Lung (tissue), 12 donors: ENCODE measurements around the gene TMEM62. TPM values are rescaled to one million over a fixed set of nuclear protein-coding genes. Genes with fewer than 3 reads are reported as not detected.
A peak's percentile ranks its signal among the peaks of the same experiment; 100 is the strongest.

ENCODE experiments used
- ATAC-seq: fragments of 200-7000 bp; cut with Tn5 transposase; one replicate; pipeline ENCODE4 v1.9.1; 2020; ENCODE audit warnings: moderate number of reproducible peaks; ENCODE audit not compliant: insufficient read depth, low FRiP score
- DNase-seq, 3 donors: peaks; one replicate each; pipeline ENCODE4 v3.0.0-alpha.2; 2013 to 2017
- H3K27ac ChIP-seq, 2 donors: one replicate each; pipeline ENCODE4 v1.5.1; 2013; ENCODE audit warnings: mild to moderate bottlenecking in 2 of 2, moderate library complexity in 2 of 2, control low read depth in 1 of 2, inconsistent platforms in 1 of 2, low read depth in 1 of 2, low read length in 1 of 2
- H3K27me3 ChIP-seq, 3 donors: one replicate each; pipeline ENCODE4 v1.5.1; 2013; ENCODE audit warnings: low read length in 2 of 3; ENCODE audit not compliant: control insufficient read depth in 3 of 3, insufficient read depth in 3 of 3
- H3K36me3 ChIP-seq, 4 donors: one replicate each; pipeline ENCODE4 v1.5.1; 2013; ENCODE audit warnings: low read length in 4 of 4, mild to moderate bottlenecking in 1 of 4, moderate library complexity in 1 of 4; ENCODE audit not compliant: control insufficient read depth in 4 of 4, insufficient read depth in 4 of 4
- H3K4me1 ChIP-seq, 5 donors: one replicate each; pipeline ENCODE4 v1.5.1; 2013; ENCODE audit warnings: low read length in 5 of 5, mild to moderate bottlenecking in 2 of 5, moderate library complexity in 1 of 5; ENCODE audit not compliant: control insufficient read depth in 5 of 5, insufficient read depth in 5 of 5
- H3K4me3 ChIP-seq: one replicate; pipeline ENCODE4 v1.5.1; 2013; ENCODE audit warnings: mild to moderate bottlenecking, control low read depth, moderate library complexity
- H3K9ac ChIP-seq, 2 donors: one replicate each; pipeline ENCODE4 v1.5.1; 2013; ENCODE audit warnings: low read length in 2 of 2, control low read depth in 1 of 2; ENCODE audit not compliant: insufficient read depth in 1 of 2
- H3K9me3 ChIP-seq, 4 donors: one replicate each; pipeline ENCODE4 v1.5.1; 2013; ENCODE audit warnings: low read length in 3 of 4, mild to moderate bottlenecking in 1 of 4, moderate library complexity in 1 of 4; ENCODE audit not compliant: control insufficient read depth in 4 of 4, insufficient read depth in 3 of 4
- WGBS, 2 donors: extraction: QIAGEN DNeasy Blood & Tissue Kit; methylation state at CpG; one replicate each; pipeline ENCODE4 v1.1.7; 2013; 5-methylcytosine and 5-hydroxymethylcytosine counted together
- polyA plus RNA-seq, 2 donors: library from polyadenylated mRNA; stranded (reverse); fragments of 200-250 nt; gene quantifications; one replicate each; pipeline ENCODE4 v1.2.1, GENCODE V29; 2013
- total RNA-seq, 2 donors: library from RNA; depleted of rRNA in 1 of 2; stranded (reverse); fragments of >200 nt in 1 of 2; gene quantifications; one replicate each; pipeline ENCODE4 v1.2.1, GENCODE V29; 2014 to 2021
- TF ChIP-seq, protein P1 (sequence below): IDR thresholded peaks from 2 replicates; pipeline ENCODE4 v1.5.1; 2012; ENCODE audit warnings: mild to moderate bottlenecking; ENCODE audit errors: control extremely low read depth, extremely low read depth
- donor health status: control.
- donor health status: control.
- donor health status: Bipolar disorder and iron deficiency.
- donor health status: healthy.
- donor health status: DM: yes; HTN: yes; CAD: no.

Gene TMEM62
- total and polyA plus RNA-seq, 4 donors = 15.1 to 25.7 (median 21.6) TPM

DNA sequence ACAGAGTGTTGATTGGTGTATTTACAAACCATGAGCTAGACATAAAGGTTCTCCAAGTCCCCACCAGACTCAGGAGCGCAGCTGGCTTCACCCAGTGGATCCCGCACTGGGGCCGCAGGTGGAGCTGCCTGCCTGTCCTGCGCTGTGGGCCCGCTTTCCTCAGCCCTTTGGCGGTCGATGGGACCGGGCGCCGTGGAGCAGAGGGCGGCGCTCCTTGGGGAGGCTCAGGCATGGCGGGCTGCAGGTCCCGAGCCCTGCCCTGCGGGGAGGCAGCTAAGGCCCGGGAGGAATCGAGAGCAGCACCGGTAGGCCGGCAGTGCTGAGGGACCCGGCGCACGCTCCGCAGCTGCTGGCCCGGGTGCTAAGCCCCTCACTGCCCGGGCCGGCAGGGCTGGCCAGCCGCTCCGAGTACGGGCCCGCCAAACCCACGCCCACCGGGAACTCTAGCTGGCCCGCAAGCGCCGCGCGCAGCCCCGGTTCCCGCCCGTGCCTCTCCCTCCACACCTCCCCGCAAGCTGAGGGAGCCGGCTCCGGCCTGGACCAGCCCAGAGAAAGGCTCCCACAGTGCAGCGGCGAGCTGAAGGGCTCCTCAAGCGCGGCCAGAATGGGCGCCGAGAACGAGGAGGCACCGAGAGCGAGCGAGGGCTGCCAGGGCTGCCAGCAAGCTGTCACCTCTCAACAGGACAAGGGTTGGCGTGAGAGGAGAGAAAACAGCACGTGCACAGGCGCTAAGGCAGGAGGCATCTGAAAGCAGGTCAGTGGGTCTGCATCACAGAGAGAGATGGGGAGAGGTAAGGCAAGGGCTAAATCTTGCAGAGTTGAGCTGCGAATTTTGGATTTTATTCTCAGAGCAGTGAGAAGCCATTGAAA, 93.3 kb downstream of the TMEM62 start:
- TF ChIP-seq, protein P1, sequence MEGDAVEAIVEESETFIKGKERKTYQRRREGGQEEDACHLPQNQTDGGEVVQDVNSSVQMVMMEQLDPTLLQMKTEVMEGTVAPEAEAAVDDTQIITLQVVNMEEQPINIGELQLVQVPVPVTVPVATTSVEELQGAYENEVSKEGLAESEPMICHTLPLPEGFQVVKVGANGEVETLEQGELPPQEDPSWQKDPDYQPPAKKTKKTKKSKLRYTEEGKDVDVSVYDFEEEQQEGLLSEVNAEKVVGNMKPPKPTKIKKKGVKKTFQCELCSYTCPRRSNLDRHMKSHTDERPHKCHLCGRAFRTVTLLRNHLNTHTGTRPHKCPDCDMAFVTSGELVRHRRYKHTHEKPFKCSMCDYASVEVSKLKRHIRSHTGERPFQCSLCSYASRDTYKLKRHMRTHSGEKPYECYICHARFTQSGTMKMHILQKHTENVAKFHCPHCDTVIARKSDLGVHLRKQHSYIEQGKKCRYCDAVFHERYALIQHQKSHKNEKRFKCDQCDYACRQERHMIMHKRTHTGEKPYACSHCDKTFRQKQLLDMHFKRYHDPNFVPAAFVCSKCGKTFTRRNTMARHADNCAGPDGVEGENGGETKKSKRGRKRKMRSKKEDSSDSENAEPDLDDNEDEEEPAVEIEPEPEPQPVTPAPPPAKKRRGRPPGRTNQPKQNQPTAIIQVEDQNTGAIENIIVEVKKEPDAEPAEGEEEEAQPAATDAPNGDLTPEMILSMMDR = no peak
- 96 to 97% methylated on average over 57 of the region's 57 CpGs for WGBS, 2 donors
- Histone ChIP-seq H3K4me3 (no peak overlapping the region), H3K36me3 (no peaks in the 10 kb centered on the region), H3K4me1 (peaks cover 0 to 1% (median 0%) of the 10 kb centered on the region in 5 donors), H3K27ac (no peak overlapping the region), H3K27me3 (no peaks in the 10 kb centered on the region), H3K9ac (no peak overlapping the region), H3K9me3 (no peaks in the 10 kb centered on the region)
- no peak for ATAC-seq
- DNase-seq = no peak

DNA sequence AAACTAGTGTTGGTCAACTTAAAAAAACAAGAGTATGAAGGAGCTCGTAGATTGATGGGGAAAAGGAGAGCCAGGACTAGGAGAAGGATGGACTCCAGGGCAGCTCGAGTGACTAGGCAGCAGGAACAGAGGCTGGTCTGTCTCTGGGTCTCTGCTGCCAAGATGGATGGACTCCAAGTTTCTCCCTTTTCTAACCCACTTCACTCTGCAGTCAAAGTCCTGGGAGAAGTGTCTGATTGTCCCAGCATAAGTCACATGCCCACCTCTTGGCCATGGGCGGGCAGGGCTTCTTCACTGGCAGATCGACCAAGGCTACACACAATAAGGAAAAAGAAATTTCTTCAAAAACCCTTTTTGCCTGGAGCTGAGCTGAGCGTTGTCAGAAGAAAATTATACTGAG, 96.6 kb downstream of the TMEM62 start:
- Histone ChIP-seq H3K4me3 (no peak overlapping the region), H3K36me3 (no peaks in the 10 kb centered on the region), H3K4me1 (peaks cover 0 to 4% (median 0%) of the 10 kb centered on the region in 5 donors), H3K27ac (no peak overlapping the region), H3K9me3 (no peaks in the 10 kb centered on the region), H3K27me3 (no peaks in the 10 kb centered on the region), H3K9ac (no peak overlapping the region)
- ATAC-seq = no peak
- DNase-seq = no peak
- TF ChIP-seq, protein P1 = no peak
- 81 to 90% methylated on average over 5 of the region's 5 CpGs for WGBS, 2 donors

DNA sequence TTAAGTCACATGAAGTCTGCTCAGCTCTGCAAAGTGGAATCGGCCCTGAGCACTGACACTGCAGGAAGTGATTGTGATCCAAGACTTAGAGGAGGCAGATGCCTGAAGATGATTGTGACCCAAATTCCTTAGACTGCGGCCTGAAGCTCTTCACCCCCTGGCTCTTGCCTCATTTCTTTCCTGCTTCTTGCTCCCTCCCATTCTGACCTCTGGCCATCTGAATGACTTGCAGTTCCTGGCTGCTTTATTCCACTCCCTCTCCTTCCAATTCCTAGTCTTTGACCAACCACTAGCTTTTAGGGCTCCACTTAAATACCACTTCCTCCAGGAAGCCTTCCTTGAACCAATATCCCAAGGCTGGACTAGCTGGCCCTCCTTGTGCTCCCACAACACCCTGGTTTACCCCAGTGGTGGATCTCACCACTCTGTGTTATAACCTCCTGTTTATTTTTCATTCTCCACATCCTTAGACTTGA, 97.3 kb downstream of the TMEM62 start:
- Histone ChIP-seq H3K27ac (peak overlapping the region in 1 of 2 donors; percentile 24), H3K36me3 (no peaks in the 10 kb centered on the region), H3K4me1 (peaks cover 0 to 4% (median 0%) of the 10 kb centered on the region in 5 donors), H3K27me3 (no peaks in the 10 kb centered on the region), H3K9me3 (peaks cover 0 to 2% (median 0%) of the 10 kb centered on the region in 4 donors), H3K9ac (no peak overlapping the region), H3K4me3 (no peak overlapping the region)
- TF ChIP-seq, protein P1 = no peak
- ATAC-seq (no peak), DNase-seq (no peak)
- 16 to 30% methylated on average over 2 of the region's 2 CpGs for WGBS, 2 donors
